Neuron (in vitro differentiated cells): ENCODE measurements around the gene CDK5RAP3.
A peak's percentile ranks its signal among the peaks of the same experiment; 100 is the strongest.
"Not testable (repeated sequence)": the region's sequence is repeated elsewhere in the genome, so short reads cannot be mapped to it uniquely, and the experiment has no call there.

Experiments used
- H2AFZ ChIP-seq: one replicate; pipeline ENCODE4 v1.6.1; 2013; ENCODE audit warnings: low read depth, mild to moderate bottlenecking, inconsistent platforms, low read length, moderate library complexity
- H3K27me3 ChIP-seq: one replicate; pipeline ENCODE4 v1.6.1; 2013; ENCODE audit warnings: low read length; ENCODE audit not compliant: insufficient read depth
- H3K36me3 ChIP-seq: one replicate; pipeline ENCODE4 v1.6.1; 2013; ENCODE audit warnings: low read length; ENCODE audit not compliant: insufficient read depth
- H3K4me1 ChIP-seq: one replicate; pipeline ENCODE4 v1.6.1; 2013; ENCODE audit warnings: low read length; ENCODE audit not compliant: insufficient read depth
- H3K4me3 ChIP-seq: 2 replicates; pipeline ENCODE4 v1.5.1; 2013; ENCODE audit warnings: mild to moderate bottlenecking, low read length, moderate library complexity
- H3K9me3 ChIP-seq: one replicate; pipeline ENCODE4 v1.6.1; 2013; ENCODE audit warnings: low read length

Gene CDK5RAP3

GRCh38 chr17:48001197-48001596 lies 30.3 kb downstream of the CDK5RAP3 start:
- Histone ChIP-seq H3K27me3 (no peaks in the 10 kb centered on the region), H3K4me1 (peaks cover 65% of the 10 kb centered on the region)

GRCh38 chr17:48001657-48002056 lies 30.7 kb downstream of the CDK5RAP3 start:
- H3K27me3 ChIP-seq, H2AFZ ChIP-seq, H3K36me3 ChIP-seq, H3K9me3 ChIP-seq, H3K4me3 ChIP-seq: not testable (repeated sequence)
- H3K4me1 ChIP-seq, result peaks cover 65% of the 10 kb centered on the region

More at GRCh38 chr17:48001197-48001596, 30.3 kb downstream of the CDK5RAP3 start:
- no peak overlapping the region for H2AFZ ChIP-seq
- H3K4me3 ChIP-seq, result no peak overlapping the region
- H3K9me3 ChIP-seq, result no peaks in the 10 kb centered on the region
- no peaks in the 10 kb centered on the region for H3K36me3 ChIP-seq

- Histone ChIP-seq H3K36me3 (no peaks in the 10 kb centered on the region), H3K4me3 (peak overlapping the region; percentile 25), H3K4me1 (peaks cover 71% of the 10 kb centered on the region), H2AFZ (no peak overlapping the region), H3K9me3 (no peaks in the 10 kb centered on the region), H3K27me3 (no peaks in the 10 kb centered on the region)
Observed at GRCh38 chr17:48002266-48002915, 31.5 kb downstream of the CDK5RAP3 start.

- Histone ChIP-seq H2AFZ (no peak overlapping the region), H3K9me3 (no peaks in the 10 kb centered on the region), H3K36me3 (no peaks in the 10 kb centered on the region), H3K4me1 (peaks cover 71% of the 10 kb centered on the region), H3K4me3 (peak overlapping the region; percentile 25), H3K27me3 (no peaks in the 10 kb centered on the region)
Observed at GRCh38 chr17:48002916-48003416, 32.1 kb downstream of the CDK5RAP3 start.

- peak overlapping the region; percentile 25 for H3K4me3 ChIP-seq
- no peaks in the 10 kb centered on the region for H3K27me3 ChIP-seq
- no peak overlapping the region for H2AFZ ChIP-seq
- peaks cover 71% of the 10 kb centered on the region for H3K4me1 ChIP-seq
- H3K9me3 ChIP-seq, result no peaks in the 10 kb centered on the region
- no peaks in the 10 kb centered on the region for H3K36me3 ChIP-seq
Observed at GRCh38 chr17:48003417-48004151, 32.7 kb downstream of the CDK5RAP3 start.

- H3K4me1 ChIP-seq, result peaks cover 66% of the 10 kb centered on the region
- H3K4me3 ChIP-seq, result no peak overlapping the region
- no peaks in the 10 kb centered on the region for H3K9me3 ChIP-seq
- H3K27me3 ChIP-seq, result no peaks in the 10 kb centered on the region
- no peak overlapping the region for H2AFZ ChIP-seq
- no peaks in the 10 kb centered on the region for H3K36me3 ChIP-seq
Observed at GRCh38 chr17:48004983-48005382, 34.1 kb downstream of the CDK5RAP3 start.

GRCh38 chr17:48006936-48007709 lies 36.2 kb downstream of the CDK5RAP3 start:
- Histone ChIP-seq H3K4me1 (peaks cover 63% of the 10 kb centered on the region), H3K27me3 (no peaks in the 10 kb centered on the region), H3K36me3 (no peaks in the 10 kb centered on the region), H2AFZ (no peak overlapping the region), H3K4me3 (no peak overlapping the region), H3K9me3 (no peaks in the 10 kb centered on the region)

- Histone ChIP-seq H3K36me3 (no peaks in the 10 kb centered on the region), H3K27me3 (no peaks in the 10 kb centered on the region), H3K9me3 (no peaks in the 10 kb centered on the region), H3K4me3 (no peak overlapping the region), H2AFZ (no peak overlapping the region), H3K4me1 (peaks cover 61% of the 10 kb centered on the region)
Observed at GRCh38 chr17:48010193-48010592, 39.3 kb downstream of the CDK5RAP3 start.

GRCh38 chr17:48011405-48012150 lies 40.7 kb downstream of the CDK5RAP3 start:
- Histone ChIP-seq H3K4me3 (peak overlapping the region; percentile 40), H2AFZ (peak overlapping the region; percentile 10), H3K9me3 (no peaks in the 10 kb centered on the region), H3K36me3 (no peaks in the 10 kb centered on the region), H3K4me1 (peaks cover 61% of the 10 kb centered on the region), H3K27me3 (no peaks in the 10 kb centered on the region)

GRCh38 chr17:48012151-48012520 lies 41.2 kb downstream of the CDK5RAP3 start:
- H3K27me3 ChIP-seq, result no peaks in the 10 kb centered on the region
- no peaks in the 10 kb centered on the region for H3K9me3 ChIP-seq
- peaks cover 56% of the 10 kb centered on the region for H3K4me1 ChIP-seq
- H2AFZ ChIP-seq, result no peak overlapping the region
- no peaks in the 10 kb centered on the region for H3K36me3 ChIP-seq
- peak overlapping the region; percentile 48 for H3K4me3 ChIP-seq

- Histone ChIP-seq H2AFZ (no peak overlapping the region), H3K9me3 (no peaks in the 10 kb centered on the region), H3K27me3 (no peaks in the 10 kb centered on the region), H3K36me3 (no peaks in the 10 kb centered on the region), H3K4me3 (peak overlapping the region; percentile 48), H3K4me1 (peaks cover 52% of the 10 kb centered on the region)
Observed at GRCh38 chr17:48012654-48013053, 41.7 kb downstream of the CDK5RAP3 start.

- Histone ChIP-seq H3K4me1 (peaks cover 54% of the 10 kb centered on the region), H2AFZ (no peak overlapping the region), H3K36me3 (no peaks in the 10 kb centered on the region), H3K9me3 (no peaks in the 10 kb centered on the region), H3K27me3 (no peaks in the 10 kb centered on the region), H3K4me3 (peak overlapping the region; percentile 48)
Observed at GRCh38 chr17:48013876-48014594, 43.1 kb downstream of the CDK5RAP3 start.
